ENCODE data around the gene MATR3. TPM values are rescaled to one million over a fixed set of nuclear protein-coding genes. Genes with fewer than 3 reads are reported as not detected.
A peak's percentile ranks its signal among the peaks of the same experiment; 100 is the strongest.

MATR3 gene, protein sequence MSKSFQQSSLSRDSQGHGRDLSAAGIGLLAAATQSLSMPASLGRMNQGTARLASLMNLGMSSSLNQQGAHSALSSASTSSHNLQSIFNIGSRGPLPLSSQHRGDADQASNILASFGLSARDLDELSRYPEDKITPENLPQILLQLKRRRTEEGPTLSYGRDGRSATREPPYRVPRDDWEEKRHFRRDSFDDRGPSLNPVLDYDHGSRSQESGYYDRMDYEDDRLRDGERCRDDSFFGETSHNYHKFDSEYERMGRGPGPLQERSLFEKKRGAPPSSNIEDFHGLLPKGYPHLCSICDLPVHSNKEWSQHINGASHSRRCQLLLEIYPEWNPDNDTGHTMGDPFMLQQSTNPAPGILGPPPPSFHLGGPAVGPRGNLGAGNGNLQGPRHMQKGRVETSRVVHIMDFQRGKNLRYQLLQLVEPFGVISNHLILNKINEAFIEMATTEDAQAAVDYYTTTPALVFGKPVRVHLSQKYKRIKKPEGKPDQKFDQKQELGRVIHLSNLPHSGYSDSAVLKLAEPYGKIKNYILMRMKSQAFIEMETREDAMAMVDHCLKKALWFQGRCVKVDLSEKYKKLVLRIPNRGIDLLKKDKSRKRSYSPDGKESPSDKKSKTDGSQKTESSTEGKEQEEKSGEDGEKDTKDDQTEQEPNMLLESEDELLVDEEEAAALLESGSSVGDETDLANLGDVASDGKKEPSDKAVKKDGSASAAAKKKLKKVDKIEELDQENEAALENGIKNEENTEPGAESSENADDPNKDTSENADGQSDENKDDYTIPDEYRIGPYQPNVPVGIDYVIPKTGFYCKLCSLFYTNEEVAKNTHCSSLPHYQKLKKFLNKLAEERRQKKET
- total RNA-seq (2013): 185 TPM
- polyA plus RNA-seq: 100 to 1,000 TPM in 2 of 3 donors, 10 to 100 TPM in 1; 61.8 to 174 (median 137) TPM
- polyA minus RNA-seq: 69.5 and 91.2 TPM in 2 replicates
- 6.3 to 28.7 (median 17.2) reads per million in 11 experiments for total RNA-seq

DNA sequence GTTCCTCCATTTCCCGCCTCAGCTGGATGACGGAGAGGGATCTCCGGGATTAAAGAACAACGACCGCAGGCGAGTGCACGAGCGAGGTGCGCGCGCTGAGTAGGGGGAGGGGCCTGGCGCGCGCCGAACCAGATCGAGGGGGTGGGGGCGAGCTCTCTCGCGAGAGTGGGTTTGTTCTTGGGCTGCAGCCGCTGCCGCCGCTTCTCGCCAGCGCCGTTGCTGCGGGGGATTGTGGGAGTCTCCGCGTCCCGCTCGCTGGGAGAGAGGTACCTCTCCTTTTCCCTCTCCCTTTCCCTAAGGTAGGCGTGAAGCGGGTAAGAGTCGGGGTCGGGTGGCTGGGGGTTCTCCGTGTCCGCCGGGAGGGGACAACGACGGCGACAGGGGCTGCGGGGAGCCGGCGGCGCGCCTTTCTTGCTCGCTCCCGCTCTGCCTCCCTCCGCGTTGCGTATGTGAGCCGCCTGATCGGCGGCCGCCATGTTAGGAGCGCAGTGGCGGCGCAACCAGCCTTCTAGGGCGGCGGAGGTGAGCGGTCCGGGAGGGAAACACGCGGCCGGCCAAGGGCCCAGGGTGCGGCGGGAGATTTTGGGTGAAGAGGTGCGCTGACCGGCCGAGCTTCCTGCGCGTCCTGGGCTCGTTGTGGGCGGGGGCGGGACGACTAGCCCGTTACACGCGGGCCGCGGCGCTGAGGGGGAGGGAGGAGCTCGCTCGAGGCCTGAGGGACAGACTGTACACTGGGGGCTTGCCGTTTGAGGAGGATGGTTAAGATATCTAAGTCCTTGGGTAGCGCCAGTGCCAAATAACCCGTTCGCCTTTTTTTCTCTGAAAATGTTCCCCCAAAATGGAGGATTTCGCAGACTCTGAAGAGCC lies at the start of gene MATR3:
Gene MATR3 (plus strand): TSS at position 234 of the 867 bp plus-strand sequence. CDS start 13,676 bp downstream, outside the sequence.
- no peaks in the 10 kb centered on the region for H3K36me3 ChIP-seq (replicated peaks in 1 of 2; ENCODE audit: control insufficient read depth in 1 of 2, insufficient read depth in 2 of 2, low read length in 2 of 2)
- peak; percentile 93 to 96 (median 94) for DNase-seq
- H3K9me3 ChIP-seq (replicated peaks in 1 of 2; ENCODE audit: control insufficient read depth in 1 of 2, insufficient read depth in 1 of 2, low read length in 2 of 2): no peaks in the 10 kb centered on the region
- peak within 1 kb of the TSS; percentile 90 for H3K4me2 ChIP-seq (replicated peaks; ENCODE audit: extremely low read depth, low read length, poor library complexity, severe bottlenecking)
- peak within 1 kb of the TSS; percentile 97 to 99 (median 98) for H3K27ac Mint-ChIP-seq
- peaks cover 18 to 32% of the 10 kb centered on the region in 2 donors for H3K4me1 ChIP-seq (ENCODE audit: control insufficient read depth in 1 of 2, insufficient read depth in 2 of 2, low read length in 2 of 2)
- peak within 1 kb of the TSS; percentile 95 to 96 for H3K4me3 Mint-ChIP-seq
- peaks cover 59% of the 10 kb centered on the region for H3K79me2 ChIP-seq (ENCODE audit: insufficient read depth, low read length)
- under 1% methylated on average over 68 of the region's 88 CpGs for WGBS (ENCODE audit: insufficient coverage)
- peak within 1 kb of the TSS; percentile 70 for H2AFZ ChIP-seq (ENCODE audit: insufficient read depth, low read depth, low read length, poor library complexity, severe bottlenecking)
- no peaks in the 10 kb centered on the region for H3K27me3 Mint-ChIP-seq (ENCODE audit: low read depth in 3 of 3)
- no peaks in the 10 kb centered on the region for H3K36me3 Mint-ChIP-seq
- H3K27ac ChIP-seq (ENCODE audit: low read depth in 1 of 2, low read length in 2 of 2): peak within 1 kb of the TSS; percentile 91 to 96
- TF ChIP-seq CTCF (IDR thresholded peaks at IDR 0.05): no peak
- H3K4me3 ChIP-seq (replicated peaks in 1 of 3; ENCODE audit: low read depth in 2 of 3, low read length in 3 of 3): peak within 1 kb of the TSS; percentile 70 to 93 (median 91)
- peak within 1 kb of the TSS; percentile 99 for H3K9ac ChIP-seq (ENCODE audit: insufficient read depth, low read length, poor library complexity, severe bottlenecking)
- H4K20me1 ChIP-seq (ENCODE audit: insufficient read depth, low read length): peaks cover 41% of the 10 kb centered on the region
- intact Hi-C loops (cut with micrococcal nuclease): loop anchor here in 1 of 2 donors (10.0 kb wide), 1 partner anchor 719 kb away; the partner anchor contains the start of gene HSPA9
- peaks cover 39% of the 10 kb centered on the region for H3K4me1 Mint-ChIP-seq
- H3K27me3 ChIP-seq (ENCODE audit: control insufficient read depth in 2 of 2, insufficient read depth in 2 of 2, low read length in 2 of 2): no peaks in the 10 kb centered on the region
- H3K9me3 Mint-ChIP-seq: peaks cover 0 to 2% (median 0%) of the 10 kb centered on the region in 7 donors

All from CD14-positive monocyte (primary cell).